GM23338 (cell line): ENCODE data around the gene CBFA2T2. TPM values are rescaled to one million over a fixed set of nuclear protein-coding genes. Genes with fewer than 3 reads are reported as not detected.

Source experiments
- EZH2 ChIP-seq: fragments of 200-600 bp; sonication (generic); IDR thresholded peaks from one replicate; pipeline ENCODE4 v1.8.0; 2017; ENCODE audit warnings: antibody characterized with exemption, mild to moderate bottlenecking, low read depth; ENCODE audit not compliant: unreplicated experiment
- EZH2phosphoT487 ChIP-seq: fragments of 200-600 bp; sonication (generic); IDR thresholded peaks from one replicate; pipeline ENCODE4 v1.8.1; 2018; ENCODE audit warnings: antibody characterized with exemption; ENCODE audit not compliant: unreplicated experiment
- STAT1 ChIP-seq: IDR thresholded peaks from one replicate; pipeline ENCODE4 v1.6.1; 2016; ENCODE audit warnings: antibody characterized with exemption; ENCODE audit not compliant: unreplicated experiment
- polyA plus RNA-seq: library from polyadenylated mRNA; unstranded; fragments of >200 nt; fragmentation: Nextera tagmentation; extraction: Ambion mirVana; gene quantifications from 2 replicates; pipeline ENCODE4 v1.2.1, GENCODE V29; 2016
- total RNA-seq: library from RNA; depleted of rRNA; stranded (reverse); fragments of >200 nt; shearing (Covaris generic); gene quantifications from 2 replicates; pipeline ENCODE4 v1.2.3, GENCODE V29; 2014
- TF ChIP-seq, protein P1 (sequence below): fragments of 250-450 bp; sonication (Bioruptor Pico); IDR thresholded peaks from 2 replicates; pipeline ENCODE4 v1.5.0; 2020; ENCODE audit warnings: mild to moderate bottlenecking, moderate library complexity
- TF ChIP-seq, protein P2 (sequence below): IDR thresholded peaks from one replicate; pipeline ENCODE4 v1.6.1; 2018; ENCODE audit warnings: antibody characterized with exemption; ENCODE audit not compliant: unreplicated experiment

The CBFA2T2 gene
- total and polyA plus RNA-seq, 2 experiments from 2014 or later, result 12.7 to 15.8 TPM

DNA sequence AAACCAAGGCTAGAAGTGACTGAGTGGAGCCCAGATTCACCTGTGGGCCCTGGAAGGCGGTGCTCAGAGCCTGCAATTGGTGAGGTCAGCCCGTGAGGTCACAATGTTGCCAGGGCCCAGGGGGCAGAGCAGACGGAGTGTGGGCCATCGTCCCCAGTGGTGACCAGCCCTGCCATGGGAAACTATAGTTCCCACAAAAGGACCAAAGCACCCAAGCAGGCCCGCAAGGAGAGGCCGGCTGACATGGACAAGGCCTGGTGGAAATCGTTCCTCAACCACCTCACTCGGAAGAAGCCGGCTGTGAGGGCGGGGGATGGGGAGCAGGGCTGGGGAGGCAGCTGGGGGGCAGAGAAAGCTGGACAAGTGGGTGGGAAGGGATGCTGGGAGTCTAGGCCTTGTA lies 172.3 kb downstream of the CBFA2T2 start, which contains the start of gene C20orf144 (continued):
- TF ChIP-seq, protein P1, sequence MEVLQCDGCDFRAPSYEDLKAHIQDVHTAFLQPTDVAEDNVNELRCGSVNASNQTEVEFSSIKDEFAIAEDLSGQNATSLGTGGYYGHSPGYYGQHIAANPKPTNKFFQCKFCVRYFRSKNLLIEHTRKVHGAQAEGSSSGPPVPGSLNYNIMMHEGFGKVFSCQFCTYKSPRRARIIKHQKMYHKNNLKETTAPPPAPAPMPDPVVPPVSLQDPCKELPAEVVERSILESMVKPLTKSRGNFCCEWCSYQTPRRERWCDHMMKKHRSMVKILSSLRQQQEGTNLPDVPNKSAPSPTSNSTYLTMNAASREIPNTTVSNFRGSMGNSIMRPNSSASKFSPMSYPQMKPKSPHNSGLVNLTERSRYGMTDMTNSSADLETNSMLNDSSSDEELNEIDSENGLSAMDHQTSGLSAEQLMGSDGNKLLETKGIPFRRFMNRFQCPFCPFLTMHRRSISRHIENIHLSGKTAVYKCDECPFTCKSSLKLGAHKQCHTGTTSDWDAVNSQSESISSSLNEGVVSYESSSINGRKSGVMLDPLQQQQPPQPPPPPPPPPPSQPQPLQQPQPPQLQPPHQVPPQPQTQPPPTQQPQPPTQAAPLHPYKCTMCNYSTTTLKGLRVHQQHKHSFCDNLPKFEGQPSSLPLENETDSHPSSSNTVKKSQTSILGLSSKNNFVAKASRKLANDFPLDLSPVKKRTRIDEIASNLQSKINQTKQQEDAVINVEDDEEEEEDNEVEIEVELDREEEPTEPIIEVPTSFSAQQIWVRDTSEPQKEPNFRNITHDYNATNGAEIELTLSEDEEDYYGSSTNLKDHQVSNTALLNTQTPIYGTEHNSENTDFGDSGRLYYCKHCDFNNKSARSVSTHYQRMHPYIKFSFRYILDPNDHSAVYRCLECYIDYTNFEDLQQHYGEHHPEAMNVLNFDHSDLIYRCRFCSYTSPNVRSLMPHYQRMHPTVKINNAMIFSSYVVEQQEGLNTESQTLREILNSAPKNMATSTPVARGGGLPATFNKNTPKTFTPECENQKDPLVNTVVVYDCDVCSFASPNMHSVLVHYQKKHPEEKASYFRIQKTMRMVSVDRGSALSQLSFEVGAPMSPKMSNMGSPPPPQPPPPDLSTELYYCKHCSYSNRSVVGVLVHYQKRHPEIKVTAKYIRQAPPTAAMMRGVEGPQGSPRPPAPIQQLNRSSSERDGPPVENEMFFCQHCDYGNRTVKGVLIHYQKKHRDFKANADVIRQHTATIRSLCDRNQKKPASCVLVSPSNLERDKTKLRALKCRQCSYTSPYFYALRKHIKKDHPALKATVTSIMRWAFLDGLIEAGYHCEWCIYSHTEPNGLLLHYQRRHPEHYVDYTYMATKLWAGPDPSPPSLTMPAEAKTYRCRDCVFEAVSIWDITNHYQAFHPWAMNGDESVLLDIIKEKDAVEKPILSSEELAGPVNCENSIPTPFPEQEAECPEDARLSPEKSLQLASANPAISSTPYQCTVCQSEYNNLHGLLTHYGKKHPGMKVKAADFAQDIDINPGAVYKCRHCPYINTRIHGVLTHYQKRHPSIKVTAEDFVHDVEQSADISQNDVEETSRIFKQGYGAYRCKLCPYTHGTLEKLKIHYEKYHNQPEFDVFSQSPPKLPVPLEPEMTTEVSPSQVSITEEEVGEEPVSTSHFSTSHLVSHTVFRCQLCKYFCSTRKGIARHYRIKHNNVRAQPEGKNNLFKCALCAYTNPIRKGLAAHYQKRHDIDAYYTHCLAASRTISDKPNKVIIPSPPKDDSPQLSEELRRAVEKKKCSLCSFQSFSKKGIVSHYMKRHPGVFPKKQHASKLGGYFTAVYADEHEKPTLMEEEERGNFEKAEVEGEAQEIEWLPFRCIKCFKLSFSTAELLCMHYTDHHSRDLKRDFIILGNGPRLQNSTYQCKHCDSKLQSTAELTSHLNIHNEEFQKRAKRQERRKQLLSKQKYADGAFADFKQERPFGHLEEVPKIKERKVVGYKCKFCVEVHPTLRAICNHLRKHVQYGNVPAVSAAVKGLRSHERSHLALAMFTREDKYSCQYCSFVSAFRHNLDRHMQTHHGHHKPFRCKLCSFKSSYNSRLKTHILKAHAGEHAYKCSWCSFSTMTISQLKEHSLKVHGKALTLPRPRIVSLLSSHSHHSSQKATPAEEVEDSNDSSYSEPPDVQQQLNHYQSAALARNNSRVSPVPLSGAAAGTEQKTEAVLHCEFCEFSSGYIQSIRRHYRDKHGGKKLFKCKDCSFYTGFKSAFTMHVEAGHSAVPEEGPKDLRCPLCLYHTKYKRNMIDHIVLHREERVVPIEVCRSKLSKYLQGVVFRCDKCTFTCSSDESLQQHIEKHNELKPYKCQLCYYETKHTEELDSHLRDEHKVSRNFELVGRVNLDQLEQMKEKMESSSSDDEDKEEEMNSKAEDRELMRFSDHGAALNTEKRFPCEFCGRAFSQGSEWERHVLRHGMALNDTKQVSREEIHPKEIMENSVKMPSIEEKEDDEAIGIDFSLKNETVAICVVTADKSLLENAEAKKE (CRISPR knock-in tag), result no peak
- TF ChIP-seq EZH2, result no peak
- TF ChIP-seq STAT1, result no peak
- TF ChIP-seq, protein P2, sequence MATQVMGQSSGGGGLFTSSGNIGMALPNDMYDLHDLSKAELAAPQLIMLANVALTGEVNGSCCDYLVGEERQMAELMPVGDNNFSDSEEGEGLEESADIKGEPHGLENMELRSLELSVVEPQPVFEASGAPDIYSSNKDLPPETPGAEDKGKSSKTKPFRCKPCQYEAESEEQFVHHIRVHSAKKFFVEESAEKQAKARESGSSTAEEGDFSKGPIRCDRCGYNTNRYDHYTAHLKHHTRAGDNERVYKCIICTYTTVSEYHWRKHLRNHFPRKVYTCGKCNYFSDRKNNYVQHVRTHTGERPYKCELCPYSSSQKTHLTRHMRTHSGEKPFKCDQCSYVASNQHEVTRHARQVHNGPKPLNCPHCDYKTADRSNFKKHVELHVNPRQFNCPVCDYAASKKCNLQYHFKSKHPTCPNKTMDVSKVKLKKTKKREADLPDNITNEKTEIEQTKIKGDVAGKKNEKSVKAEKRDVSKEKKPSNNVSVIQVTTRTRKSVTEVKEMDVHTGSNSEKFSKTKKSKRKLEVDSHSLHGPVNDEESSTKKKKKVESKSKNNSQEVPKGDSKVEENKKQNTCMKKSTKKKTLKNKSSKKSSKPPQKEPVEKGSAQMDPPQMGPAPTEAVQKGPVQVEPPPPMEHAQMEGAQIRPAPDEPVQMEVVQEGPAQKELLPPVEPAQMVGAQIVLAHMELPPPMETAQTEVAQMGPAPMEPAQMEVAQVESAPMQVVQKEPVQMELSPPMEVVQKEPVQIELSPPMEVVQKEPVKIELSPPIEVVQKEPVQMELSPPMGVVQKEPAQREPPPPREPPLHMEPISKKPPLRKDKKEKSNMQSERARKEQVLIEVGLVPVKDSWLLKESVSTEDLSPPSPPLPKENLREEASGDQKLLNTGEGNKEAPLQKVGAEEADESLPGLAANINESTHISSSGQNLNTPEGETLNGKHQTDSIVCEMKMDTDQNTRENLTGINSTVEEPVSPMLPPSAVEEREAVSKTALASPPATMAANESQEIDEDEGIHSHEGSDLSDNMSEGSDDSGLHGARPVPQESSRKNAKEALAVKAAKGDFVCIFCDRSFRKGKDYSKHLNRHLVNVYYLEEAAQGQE, result no peak
- TF ChIP-seq EZH2phosphoT487, result no peak
